ENCODE results near the gene ROCK2.

The ROCK2 gene

DNA sequence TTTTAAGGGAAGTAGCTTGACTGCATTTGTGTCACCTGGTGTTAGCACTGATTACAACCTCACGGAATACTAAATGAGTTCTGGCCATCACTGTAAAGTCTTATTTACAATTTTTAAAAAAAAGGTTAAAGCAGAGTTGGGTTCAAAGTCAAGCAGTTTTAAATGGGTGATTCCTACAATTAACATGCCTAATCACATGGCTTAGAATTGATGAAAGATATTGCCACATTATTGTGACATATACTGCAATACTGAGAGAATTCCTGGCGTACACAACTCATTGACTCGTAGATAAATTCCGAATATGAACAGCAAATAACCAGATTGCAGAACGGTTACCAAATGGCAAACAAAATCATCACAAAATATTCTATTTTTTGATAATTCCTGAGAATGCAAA is 34.2 kb downstream of the ROCK2 start:
- Histone ChIP-seq H3K36me3 (ENCODE audit: control insufficient read depth in 2 of 2, insufficient read depth in 1 of 2, low read length in 2 of 2) (no peaks in the 10 kb centered on the region), H3K27ac (ENCODE audit: extremely low read depth, low read depth, low read length) (no peak overlapping the region), H3K4me1 (ENCODE audit: control insufficient read depth, insufficient read depth, low read length) (peaks cover 18% of the 10 kb centered on the region), H3K9me3 (ENCODE audit: control insufficient read depth, insufficient read depth, low read depth, low read length) (no peaks in the 10 kb centered on the region), H3K4me3 (ENCODE audit: low read depth, low read length) (no peak overlapping the region)
- TF ChIP-seq, protein P1, sequence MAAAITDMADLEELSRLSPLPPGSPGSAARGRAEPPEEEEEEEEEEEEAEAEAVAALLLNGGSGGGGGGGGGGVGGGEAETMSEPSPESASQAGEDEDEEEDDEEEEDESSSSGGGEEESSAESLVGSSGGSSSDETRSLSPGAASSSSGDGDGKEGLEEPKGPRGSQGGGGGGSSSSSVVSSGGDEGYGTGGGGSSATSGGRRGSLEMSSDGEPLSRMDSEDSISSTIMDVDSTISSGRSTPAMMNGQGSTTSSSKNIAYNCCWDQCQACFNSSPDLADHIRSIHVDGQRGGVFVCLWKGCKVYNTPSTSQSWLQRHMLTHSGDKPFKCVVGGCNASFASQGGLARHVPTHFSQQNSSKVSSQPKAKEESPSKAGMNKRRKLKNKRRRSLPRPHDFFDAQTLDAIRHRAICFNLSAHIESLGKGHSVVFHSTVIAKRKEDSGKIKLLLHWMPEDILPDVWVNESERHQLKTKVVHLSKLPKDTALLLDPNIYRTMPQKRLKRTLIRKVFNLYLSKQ (tag by site-specific recombination; IDR thresholded peaks at IDR 0.05; ENCODE audit: borderline replicate concordance) = no peak
- TF ChIP-seq MYNN (tag by site-specific recombination; IDR thresholded peaks at IDR 0.05; ENCODE audit: borderline replicate concordance) (no peak), ZNF629 (tag by site-specific recombination; IDR thresholded peaks at IDR 0.05) (no peak)
- TF ChIP-seq, protein P2, sequence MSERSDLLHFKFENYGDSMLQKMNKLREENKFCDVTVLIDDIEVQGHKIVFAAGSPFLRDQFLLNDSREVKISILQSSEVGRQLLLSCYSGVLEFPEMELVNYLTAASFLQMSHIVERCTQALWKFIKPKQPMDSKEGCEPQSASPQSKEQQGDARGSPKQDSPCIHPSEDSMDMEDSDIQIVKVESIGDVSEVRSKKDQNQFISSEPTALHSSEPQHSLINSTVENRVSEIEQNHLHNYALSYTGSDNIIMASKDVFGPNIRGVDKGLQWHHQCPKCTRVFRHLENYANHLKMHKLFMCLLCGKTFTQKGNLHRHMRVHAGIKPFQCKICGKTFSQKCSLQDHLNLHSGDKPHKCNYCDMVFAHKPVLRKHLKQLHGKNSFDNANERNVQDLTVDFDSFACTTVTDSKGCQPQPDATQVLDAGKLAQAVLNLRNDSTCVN (tag by site-specific recombination; optimal IDR thresholded peaks at IDR 0.05) = no peak
- ChIA-PET CTCF (interaction anchor here (0.6 to 1.4 kb wide), 2 partner anchors 10 to 181 kb away, joined by 3 read pairs; no protein-coding TSS in a partner anchor), POLR2A (interaction anchor here (0.8 kb wide), 1 partner anchor 14 kb away, joined by 4 read pairs; no protein-coding TSS in a partner anchor)

DNA sequence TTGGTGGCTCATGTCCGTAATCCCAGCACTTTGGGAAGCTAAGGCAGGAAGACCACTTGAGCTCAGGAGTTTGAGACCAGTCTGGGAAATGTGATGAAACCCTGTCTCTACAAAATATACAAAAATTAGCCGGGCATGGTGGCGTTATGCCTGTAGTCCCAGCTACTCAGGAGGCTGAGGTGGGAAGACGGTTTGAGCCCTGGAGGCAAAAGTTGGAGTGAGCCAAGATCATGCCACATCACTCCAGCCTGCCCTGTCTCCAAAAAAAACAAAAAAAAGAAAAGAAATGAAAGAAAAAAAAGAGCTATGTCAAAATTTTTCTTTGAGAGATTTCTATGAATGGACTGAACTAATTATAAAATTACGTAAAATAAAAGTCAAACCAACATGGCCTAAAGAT is 34.7 kb downstream of the ROCK2 start:
- no peak overlapping the region for H3K27ac ChIP-seq (ENCODE audit: extremely low read depth, low read depth, low read length)
- no peaks in the 10 kb centered on the region for H3K36me3 ChIP-seq (ENCODE audit: control insufficient read depth in 2 of 2, insufficient read depth in 1 of 2, low read length in 2 of 2)
- no peaks in the 10 kb centered on the region for H3K9me3 ChIP-seq (ENCODE audit: control insufficient read depth, insufficient read depth, low read depth, low read length)
- H3K4me3 ChIP-seq (ENCODE audit: low read depth, low read length) = no peak overlapping the region
- CTCF ChIA-PET = interaction anchor here (0.6 to 1.4 kb wide), 2 partner anchors 10 to 181 kb away, joined by 3 read pairs; no protein-coding TSS in a partner anchor
- peaks cover 18% of the 10 kb centered on the region for H3K4me1 ChIP-seq (ENCODE audit: control insufficient read depth, insufficient read depth, low read length)
- no peak for TF ChIP-seq ZNF791 (tag by site-specific recombination; IDR thresholded peaks at IDR 0.05)
- no peak for TF ChIP-seq ZNF292 (tag by site-specific recombination; IDR thresholded peaks at IDR 0.05; ENCODE audit: borderline replicate concordance, low read depth)
- no peak for TF ChIP-seq ZNF324 (tag by site-specific recombination; IDR thresholded peaks at IDR 0.05)
- POLR2A ChIA-PET = no interaction called here

DNA sequence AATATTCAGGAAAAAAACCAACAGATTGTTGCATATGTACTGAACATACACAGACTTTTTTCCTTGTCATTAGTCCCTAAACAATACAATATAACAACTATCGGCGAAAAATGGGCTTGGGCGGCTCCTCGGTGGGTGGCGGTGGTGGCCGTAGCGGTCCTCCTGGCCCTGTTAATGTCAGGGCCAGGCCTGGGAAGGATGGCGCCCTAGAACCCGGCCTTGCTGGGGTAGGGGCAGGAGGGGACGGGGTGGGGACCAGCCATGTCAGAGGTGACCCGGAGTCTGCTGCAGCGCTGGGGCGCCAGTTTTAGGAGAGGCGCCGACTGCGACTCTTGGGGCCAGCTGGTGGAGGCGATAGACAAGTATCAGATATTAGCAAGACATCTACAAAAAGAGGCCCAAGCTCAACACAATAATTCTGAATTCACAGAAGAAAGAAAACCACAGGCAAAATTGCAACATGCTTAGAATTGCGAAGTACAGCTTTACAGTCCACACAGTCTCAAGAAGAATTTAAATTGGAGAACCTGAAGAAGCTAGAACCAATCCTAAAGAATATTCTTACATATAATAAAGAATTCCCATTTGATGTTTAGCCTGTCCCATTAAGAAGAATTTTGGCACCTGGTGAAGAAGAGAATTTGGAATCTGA is 36.5 kb downstream of the ROCK2 start:
- ChIA-PET CTCF (no interaction called here), POLR2A (no interaction called here)
- Histone ChIP-seq H3K36me3 (ENCODE audit: control insufficient read depth in 2 of 2, insufficient read depth in 1 of 2, low read length in 2 of 2) (no peaks in the 10 kb centered on the region), H3K9me3 (ENCODE audit: control insufficient read depth, insufficient read depth, low read depth, low read length) (no peaks in the 10 kb centered on the region), H3K4me3 (ENCODE audit: low read depth, low read length) (no peak overlapping the region), H3K4me1 (ENCODE audit: control insufficient read depth, insufficient read depth, low read length) (peaks cover 22% of the 10 kb centered on the region), H3K27ac (ENCODE audit: extremely low read depth, low read depth, low read length) (no peak overlapping the region)
- TF ChIP-seq ZFHX2 (tag by site-specific recombination; conservative IDR thresholded peaks at IDR 0.05) = no peak
- no peak for TF ChIP-seq ZNF146 (tag by site-specific recombination; IDR thresholded peaks at IDR 0.05)
- TF ChIP-seq ZFP41 (tag by site-specific recombination; IDR thresholded peaks at IDR 0.05; ENCODE audit: borderline replicate concordance) = no peak
- TF ChIP-seq, protein P3, sequence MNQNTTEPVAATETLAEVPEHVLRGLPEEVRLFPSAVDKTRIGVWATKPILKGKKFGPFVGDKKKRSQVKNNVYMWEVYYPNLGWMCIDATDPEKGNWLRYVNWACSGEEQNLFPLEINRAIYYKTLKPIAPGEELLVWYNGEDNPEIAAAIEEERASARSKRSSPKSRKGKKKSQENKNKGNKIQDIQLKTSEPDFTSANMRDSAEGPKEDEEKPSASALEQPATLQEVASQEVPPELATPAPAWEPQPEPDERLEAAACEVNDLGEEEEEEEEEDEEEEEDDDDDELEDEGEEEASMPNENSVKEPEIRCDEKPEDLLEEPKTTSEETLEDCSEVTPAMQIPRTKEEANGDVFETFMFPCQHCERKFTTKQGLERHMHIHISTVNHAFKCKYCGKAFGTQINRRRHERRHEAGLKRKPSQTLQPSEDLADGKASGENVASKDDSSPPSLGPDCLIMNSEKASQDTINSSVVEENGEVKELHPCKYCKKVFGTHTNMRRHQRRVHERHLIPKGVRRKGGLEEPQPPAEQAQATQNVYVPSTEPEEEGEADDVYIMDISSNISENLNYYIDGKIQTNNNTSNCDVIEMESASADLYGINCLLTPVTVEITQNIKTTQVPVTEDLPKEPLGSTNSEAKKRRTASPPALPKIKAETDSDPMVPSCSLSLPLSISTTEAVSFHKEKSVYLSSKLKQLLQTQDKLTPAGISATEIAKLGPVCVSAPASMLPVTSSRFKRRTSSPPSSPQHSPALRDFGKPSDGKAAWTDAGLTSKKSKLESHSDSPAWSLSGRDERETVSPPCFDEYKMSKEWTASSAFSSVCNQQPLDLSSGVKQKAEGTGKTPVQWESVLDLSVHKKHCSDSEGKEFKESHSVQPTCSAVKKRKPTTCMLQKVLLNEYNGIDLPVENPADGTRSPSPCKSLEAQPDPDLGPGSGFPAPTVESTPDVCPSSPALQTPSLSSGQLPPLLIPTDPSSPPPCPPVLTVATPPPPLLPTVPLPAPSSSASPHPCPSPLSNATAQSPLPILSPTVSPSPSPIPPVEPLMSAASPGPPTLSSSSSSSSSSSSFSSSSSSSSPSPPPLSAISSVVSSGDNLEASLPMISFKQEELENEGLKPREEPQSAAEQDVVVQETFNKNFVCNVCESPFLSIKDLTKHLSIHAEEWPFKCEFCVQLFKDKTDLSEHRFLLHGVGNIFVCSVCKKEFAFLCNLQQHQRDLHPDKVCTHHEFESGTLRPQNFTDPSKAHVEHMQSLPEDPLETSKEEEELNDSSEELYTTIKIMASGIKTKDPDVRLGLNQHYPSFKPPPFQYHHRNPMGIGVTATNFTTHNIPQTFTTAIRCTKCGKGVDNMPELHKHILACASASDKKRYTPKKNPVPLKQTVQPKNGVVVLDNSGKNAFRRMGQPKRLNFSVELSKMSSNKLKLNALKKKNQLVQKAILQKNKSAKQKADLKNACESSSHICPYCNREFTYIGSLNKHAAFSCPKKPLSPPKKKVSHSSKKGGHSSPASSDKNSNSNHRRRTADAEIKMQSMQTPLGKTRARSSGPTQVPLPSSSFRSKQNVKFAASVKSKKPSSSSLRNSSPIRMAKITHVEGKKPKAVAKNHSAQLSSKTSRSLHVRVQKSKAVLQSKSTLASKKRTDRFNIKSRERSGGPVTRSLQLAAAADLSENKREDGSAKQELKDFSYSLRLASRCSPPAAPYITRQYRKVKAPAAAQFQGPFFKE (tag by site-specific recombination; IDR thresholded peaks at IDR 0.05; ENCODE audit: borderline replicate concordance) = no peak
- no peak for TF ChIP-seq ZNF843 (tag by site-specific recombination; IDR thresholded peaks at IDR 0.05)
- no peak for TF ChIP-seq ZNF394 (tag by site-specific recombination; IDR thresholded peaks at IDR 0.05; ENCODE audit: borderline replicate concordance)
- no peak for TF ChIP-seq ZNF202 (tag by site-specific recombination; IDR thresholded peaks at IDR 0.05; ENCODE audit: borderline replicate concordance)
- no peak for TF ChIP-seq ZFP3 (tag by site-specific recombination; IDR thresholded peaks at IDR 0.05; ENCODE audit: low read depth)
- no peak for TF ChIP-seq SP7 (tag by site-specific recombination; IDR thresholded peaks at IDR 0.05)
- TF ChIP-seq ZNF621 (tag by site-specific recombination; IDR thresholded peaks at IDR 0.05) = no peak
- TF ChIP-seq MZF1 (tag by site-specific recombination; IDR thresholded peaks at IDR 0.05; ENCODE audit: borderline replicate concordance) = no peak
- TF ChIP-seq ZNF473 (tag by site-specific recombination; IDR thresholded peaks at IDR 0.05) = no peak
- no peak for TF ChIP-seq BCL11A (tag by site-specific recombination; IDR thresholded peaks at IDR 0.05; ENCODE audit: low read depth)

Measured in HEK293 (cell line).